HuH-7.5 (cell line): Measurements from ENCODE around the gene PTX4.
"Not testable (repeated sequence)": the region's sequence is repeated elsewhere in the genome, so short reads cannot be mapped to it uniquely, and the experiment has no call there.

Source experiments
- DNase-seq: peaks from one replicate; pipeline ENCODE4 v3.0.0; 2011; ENCODE audit warnings: low spot score

PTX4 gene

GRCh38 chr16:1481906-1482835, 6.6 kb downstream of the PTX4 start:
- DNase-seq, result no peak

- DNase-seq, result not testable (repeated sequence)
Measured at GRCh38 chr16:1478937-1479336, 9.8 kb downstream of the PTX4 start.

DNA sequence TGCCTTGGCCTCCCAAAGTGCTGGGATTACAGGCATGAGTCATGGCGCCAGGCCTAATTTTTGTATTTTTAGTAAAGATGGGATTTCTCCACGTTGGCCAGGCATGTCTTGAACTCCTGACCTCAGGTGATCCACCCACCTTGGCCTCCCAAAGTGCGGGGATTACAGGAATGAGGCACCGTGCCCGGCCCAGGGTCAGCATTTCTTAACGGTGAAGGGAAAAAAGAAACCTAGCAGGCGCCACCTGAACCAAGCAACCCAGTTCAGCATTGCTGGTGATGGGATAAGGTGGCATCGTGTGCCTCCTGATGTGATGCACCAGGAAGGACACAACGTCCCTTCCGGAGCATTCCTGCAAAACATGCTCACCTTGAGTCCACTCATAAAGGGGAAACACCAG, 11.7 kb downstream of the PTX4 start:
- no peak for DNase-seq

- DNase-seq, result no peak
Measured at GRCh38 chr16:1475552-1476114, 13.1 kb downstream of the PTX4 start.

DNA sequence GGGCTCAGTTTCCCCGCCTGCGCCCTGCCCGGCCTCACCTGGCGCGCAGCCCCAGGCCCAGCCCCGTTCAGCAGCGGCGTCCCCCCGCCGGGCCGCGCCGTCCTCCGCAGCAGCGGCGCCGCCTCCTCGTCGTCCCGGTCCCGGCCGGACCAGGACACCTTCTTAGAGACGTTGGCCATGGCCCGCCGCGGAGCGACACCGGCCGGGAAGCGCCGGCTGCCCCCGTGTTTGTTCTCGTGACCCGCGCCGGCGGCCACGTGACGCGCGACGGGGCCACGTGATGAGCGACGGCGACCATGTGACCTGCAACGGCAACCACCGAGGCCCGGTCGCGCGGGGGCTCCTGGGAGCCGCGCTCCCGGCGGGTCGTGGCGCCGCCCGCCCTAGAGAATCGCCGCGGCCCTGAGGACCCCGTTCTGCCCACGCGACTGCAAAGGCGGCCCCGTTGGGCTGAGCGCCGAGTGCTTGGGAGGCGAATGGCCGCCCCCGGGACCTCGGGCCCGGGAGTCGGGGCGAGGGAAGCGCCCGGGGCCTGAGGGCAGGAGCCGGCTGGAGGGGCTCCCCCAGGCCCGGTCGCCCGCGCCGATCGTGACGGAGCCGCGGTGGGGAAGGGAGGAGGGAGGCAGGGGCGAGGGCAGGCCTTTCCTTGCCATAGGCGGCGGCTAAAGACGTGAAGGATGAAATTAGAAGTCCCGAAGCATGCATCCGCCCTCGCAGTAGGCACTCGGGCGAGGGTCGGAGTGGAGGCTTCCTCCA, 13.8 kb downstream of the PTX4 start, which contains the start of gene CLCN7:
Gene CLCN7, minus strand, starts transcription at position 233 of the 756 bp plus-strand sequence. Its CDS starts 54 bp downstream, at position 179.
- peak; percentile 94 for DNase-seq

GRCh38 chr16:1474082-1474795, 14.5 kb downstream of the PTX4 start:
- no peak for DNase-seq

DNA sequence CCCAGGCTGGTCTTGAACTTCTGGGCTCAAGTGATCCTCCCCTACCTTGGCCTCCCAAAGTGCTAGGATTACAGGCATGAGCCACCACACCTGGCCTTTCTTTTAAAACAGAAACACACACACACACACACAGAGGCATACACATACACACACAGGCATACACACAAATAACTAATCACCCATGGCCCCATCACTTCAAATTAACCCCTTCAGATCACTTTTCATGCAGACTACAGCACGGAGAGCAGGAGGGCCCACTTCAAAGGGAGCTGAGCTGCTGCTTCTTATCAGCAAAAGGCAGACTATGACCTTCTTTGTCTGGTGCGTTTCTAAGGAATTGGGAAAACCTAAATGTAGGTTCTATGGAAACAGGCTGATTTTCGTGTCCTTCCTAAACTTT, 15.8 kb downstream of the PTX4 start:
- no peak for DNase-seq

GRCh38 chr16:1471569-1472194, 17.1 kb downstream of the PTX4 start:
- DNase-seq, result no peak

DNA sequence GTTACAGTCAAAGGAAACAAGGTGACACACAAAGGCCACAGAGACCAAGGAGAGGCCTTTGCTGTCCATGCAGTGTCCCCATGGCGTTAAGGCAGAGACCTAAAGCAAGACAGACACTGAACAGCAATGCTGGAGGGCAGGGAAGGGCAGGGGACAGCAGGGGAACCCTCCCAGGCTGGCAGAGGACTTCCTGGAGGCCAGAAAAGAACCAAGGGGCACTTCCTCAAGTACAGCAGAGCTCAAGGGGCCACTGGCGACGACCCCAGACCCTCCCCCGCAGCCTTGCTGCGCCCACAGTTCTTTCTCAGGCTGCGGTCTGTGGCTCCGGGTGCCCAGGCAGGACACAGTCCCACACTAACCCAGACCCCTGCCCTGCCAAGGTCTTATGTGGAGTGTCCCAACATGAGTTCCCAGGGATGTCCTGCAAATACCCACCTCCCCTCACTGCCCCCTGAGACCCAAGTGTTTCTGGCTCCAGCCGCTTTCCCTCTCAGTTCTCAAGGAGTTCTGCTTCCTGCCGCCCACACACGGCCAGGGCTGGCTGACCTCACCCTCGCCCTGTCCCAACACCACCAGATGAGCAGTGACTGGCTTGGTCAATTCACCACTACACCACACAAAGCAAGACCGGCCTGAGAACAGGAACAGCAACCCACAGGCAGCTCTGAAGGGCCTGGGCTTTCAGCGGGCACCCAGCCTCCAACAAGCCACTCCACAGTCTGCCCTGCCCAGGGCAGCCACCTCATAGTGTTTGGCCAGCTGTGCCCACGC, 18.1 kb downstream of the PTX4 start:
- no peak for DNase-seq

DNA sequence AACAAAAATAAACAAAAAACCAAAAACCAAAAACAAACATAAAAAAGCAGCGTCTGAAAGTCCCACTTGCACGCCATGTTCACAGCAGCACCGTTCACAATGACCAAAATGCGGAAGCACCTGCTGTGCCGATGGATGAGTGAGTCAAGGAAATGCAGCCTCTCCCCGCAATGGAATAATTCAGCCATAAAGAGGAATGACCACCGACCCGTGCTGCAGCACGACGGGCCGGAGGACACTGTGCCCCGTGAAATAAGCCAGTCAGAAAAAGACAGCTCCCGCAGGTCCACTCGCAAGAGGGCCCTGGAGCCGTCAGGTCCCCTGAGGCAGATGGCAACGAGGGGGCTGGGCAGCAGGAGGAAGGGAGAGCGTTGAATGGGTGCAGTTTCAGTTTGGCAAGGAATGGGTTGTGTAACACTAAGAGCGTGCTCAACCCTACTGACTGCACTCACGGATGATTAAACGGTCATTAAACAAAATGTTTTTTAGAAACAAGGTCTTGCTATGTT, 19.0 kb downstream of the PTX4 start:
- no peak for DNase-seq

DNA sequence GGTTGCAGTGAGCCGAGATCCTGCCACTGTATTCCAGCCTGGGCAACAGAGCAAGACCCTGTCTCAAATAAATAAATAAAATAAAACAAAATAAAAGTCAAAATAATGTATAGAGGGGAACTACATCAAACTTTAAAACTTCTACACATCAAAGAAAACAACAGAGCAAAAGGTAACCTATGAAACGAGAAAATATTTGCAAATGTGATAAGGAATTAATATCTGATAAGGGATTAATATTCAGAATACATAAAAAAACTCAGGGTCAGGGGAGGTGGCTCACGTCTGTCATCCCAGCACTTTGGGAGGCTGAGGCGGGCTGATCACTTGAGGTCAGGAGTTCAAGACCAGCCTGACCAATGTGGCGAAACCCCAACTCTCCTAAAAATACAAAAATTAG, 19.6 kb downstream of the PTX4 start:
- not testable (repeated sequence) for DNase-seq

DNA sequence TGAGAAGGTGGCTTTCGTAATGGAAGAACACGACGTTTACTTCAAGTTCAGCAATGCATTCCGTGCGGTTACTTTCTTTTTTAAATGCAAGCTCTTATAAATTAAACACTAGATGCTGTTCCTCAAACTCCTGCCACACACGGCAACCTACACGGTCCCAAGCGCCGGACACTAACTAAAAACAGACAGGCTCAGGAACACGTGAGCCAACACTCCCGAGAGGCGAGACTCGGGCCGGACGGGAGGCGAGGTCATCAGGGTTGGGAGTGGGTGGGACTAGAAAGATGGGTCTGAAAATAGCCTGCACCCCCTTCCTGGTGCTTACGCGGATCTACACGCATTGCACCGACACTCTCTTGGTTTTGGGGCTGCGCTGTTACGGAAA, 20.3 kb downstream of the PTX4 start:
- no peak for DNase-seq

- no peak for DNase-seq
Measured at GRCh38 chr16:1466968-1467521, 21.7 kb downstream of the PTX4 start.

- no peak for DNase-seq
Measured at GRCh38 chr16:1466054-1466453, 22.7 kb downstream of the PTX4 start.

- DNase-seq, result no peak
Measured at GRCh38 chr16:1465567-1465915, 23.2 kb downstream of the PTX4 start.

- DNase-seq, result no peak
Measured at GRCh38 chr16:1464894-1465566, 23.7 kb downstream of the PTX4 start.

GRCh38 chr16:1464196-1464893, 24.4 kb downstream of the PTX4 start:
- no peak for DNase-seq

DNA sequence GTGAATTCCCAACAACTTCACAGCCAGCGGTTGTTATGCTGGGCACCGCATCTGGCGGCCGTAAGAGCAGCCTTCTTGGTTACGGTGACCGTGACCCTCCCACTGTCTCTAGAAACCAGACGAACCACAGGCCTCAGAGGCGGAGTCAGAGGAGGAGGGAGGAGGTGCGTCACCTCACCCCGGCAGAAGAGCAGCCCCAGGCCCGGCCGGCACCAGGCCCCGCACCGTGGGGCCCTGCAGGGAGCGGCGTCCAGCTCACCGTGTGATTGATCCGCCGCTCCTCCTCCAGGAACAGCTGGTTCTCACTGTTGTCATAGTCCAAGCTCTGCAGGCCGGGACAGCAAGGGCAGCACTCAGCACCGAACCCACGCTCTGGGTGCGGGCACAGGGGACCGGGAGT, 27.6 kb downstream of the PTX4 start:
- no peak for DNase-seq

DNA sequence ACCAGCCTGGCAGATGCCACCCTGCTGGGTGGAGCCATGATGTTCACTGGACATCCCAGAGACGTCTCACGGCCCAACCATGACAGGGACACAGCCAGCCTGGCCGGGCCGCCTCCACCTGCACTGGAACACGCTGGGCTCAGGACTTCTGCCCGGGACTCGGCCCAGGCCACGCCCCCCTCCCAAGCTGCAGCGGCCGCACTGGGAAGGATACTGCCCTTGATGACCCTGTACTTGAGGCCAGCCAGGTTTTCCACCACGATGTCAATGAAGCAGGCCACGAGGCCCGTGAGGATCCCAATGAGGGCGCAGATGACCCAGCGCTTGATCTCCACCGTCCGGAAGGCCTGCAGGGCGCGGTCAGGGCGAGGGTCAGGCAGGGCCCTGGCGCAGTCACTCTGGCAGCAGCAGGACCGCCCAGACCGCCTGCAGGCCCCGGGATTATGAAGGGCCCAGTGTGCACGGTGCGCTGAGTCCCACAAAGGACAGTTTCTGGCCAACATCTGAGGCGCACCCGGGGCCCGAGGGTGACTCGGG, 28.1 kb downstream of the PTX4 start:
- DNase-seq, result no peak
